Ovary (tissue), 3 donors: ENCODE results near the gene CENPW.

ENCODE experiments used
- CTCF ChIP-seq, 3 donors: fragments of 450-650 bp in 2 of 3; fragments of 200-600 bp in 1 of 3; IDR thresholded peaks; one replicate each; pipeline versions ENCODE4 v1.5.1 to v1.8.0; 2016 to 2022; ENCODE audit warnings: antibody characterized with exemption in 3 of 3, mild to moderate bottlenecking in 1 of 3
- EP300 ChIP-seq: sonication (generic); formaldehyde crosslinking; IDR thresholded peaks from one replicate; pipeline ENCODE4 v1.6.1; 2017; ENCODE audit warnings: antibody characterized with exemption
- POLR2A ChIP-seq: fragments of 450-650 bp; IDR thresholded peaks from one replicate; pipeline ENCODE4 v1.6.1; 2017; ENCODE audit warnings: antibody characterized with exemption, mild to moderate bottlenecking, moderate library complexity
- donor health status: DM: no; HTN: no; CAD: no.

- TF ChIP-seq POLR2A: no peak
- TF ChIP-seq CTCF (IDR thresholded peaks at IDR 0.05): no peak
- TF ChIP-seq EP300: no peak
Observed at GRCh38 chr6:126376682-126377081, 36.8 kb downstream of the CENPW start.
